ENCODE measurements around the gene UMAD1.

DNA sequence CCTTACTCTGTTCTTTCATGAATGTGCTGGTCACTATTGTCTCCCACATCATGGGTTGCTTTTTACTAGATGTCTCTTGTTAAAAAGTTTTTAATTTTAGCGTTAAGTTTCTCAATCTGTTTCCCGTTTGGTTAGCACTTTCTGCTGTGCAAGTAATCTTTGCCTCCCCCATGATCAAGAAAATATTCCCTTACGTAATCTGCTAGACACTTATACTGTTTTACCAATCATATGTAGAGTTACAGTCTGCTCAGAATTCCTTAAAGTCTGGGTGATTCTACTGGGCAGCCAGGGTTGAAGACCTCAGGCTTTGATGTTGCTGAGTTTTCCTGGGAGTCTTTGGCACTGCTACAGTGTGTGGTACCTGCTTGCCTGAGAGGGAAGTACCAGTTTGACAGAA lies 116.0 kb downstream of the UMAD1 start:
- TF ChIP-seq, protein P1, sequence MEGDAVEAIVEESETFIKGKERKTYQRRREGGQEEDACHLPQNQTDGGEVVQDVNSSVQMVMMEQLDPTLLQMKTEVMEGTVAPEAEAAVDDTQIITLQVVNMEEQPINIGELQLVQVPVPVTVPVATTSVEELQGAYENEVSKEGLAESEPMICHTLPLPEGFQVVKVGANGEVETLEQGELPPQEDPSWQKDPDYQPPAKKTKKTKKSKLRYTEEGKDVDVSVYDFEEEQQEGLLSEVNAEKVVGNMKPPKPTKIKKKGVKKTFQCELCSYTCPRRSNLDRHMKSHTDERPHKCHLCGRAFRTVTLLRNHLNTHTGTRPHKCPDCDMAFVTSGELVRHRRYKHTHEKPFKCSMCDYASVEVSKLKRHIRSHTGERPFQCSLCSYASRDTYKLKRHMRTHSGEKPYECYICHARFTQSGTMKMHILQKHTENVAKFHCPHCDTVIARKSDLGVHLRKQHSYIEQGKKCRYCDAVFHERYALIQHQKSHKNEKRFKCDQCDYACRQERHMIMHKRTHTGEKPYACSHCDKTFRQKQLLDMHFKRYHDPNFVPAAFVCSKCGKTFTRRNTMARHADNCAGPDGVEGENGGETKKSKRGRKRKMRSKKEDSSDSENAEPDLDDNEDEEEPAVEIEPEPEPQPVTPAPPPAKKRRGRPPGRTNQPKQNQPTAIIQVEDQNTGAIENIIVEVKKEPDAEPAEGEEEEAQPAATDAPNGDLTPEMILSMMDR (IDR thresholded peaks at IDR 0.05; ENCODE audit: borderline replicate concordance, extremely low read depth, low read length, poor library complexity, severe bottlenecking): no peak
- no peak for TF ChIP-seq EZH2 (IDR thresholded peaks at IDR 0.05; ENCODE audit: borderline replicate concordance, low read depth, low read length, severe bottlenecking)

All from DND-41 (cell line).